Astrocyte (in vitro differentiated cells and primary cell): ENCODE data around the gene KIF26B. TPM values are rescaled to one million over a fixed set of nuclear protein-coding genes. Genes with fewer than 3 reads are reported as not detected.

Experiments used
- DNase-seq: peaks from one replicate; pipeline ENCODE4 v3.0.0-alpha.2; 2010; ENCODE audit warnings: low read depth
- FAIRE-seq: peaks from 2 replicates; lab custom pipeline; 2011; peaks lifted over from hg19 to GRCh38; lab: Jason Lieb, UNC
- H2AFZ ChIP-seq: 2 replicates; pipeline ENCODE4 v1.6.0; 2012; ENCODE audit warnings: low read depth, low read length, inconsistent platforms
- H3K27ac ChIP-seq: 2 replicates; pipeline ENCODE4 v1.5.1; 2011; ENCODE audit warnings: low read depth, low read length, inconsistent platforms
- H3K27me3 ChIP-seq: 2 replicates; pipeline ENCODE4 v1.6.0; 2011; ENCODE audit warnings: low read length, inconsistent platforms; ENCODE audit not compliant: insufficient read depth
- H3K36me3 ChIP-seq: 2 replicates; pipeline ENCODE4 v1.5.1; 2011; ENCODE audit warnings: low read length, inconsistent platforms; ENCODE audit not compliant: insufficient read depth
- H3K4me1 ChIP-seq: 2 replicates; pipeline ENCODE4 v1.5.1; 2011; ENCODE audit warnings: low read length, inconsistent platforms; ENCODE audit not compliant: insufficient read depth
- H3K4me2 ChIP-seq: 2 replicates; pipeline ENCODE4 v1.6.0; 2012; ENCODE audit warnings: low read length, inconsistent platforms
- H3K4me3 ChIP-seq: 2 replicates; pipeline ENCODE4 v1.5.1; 2011; ENCODE audit warnings: low read depth, mild to moderate bottlenecking, low read length, inconsistent platforms; ENCODE audit not compliant: insufficient read depth
- H3K79me2 ChIP-seq: 2 replicates; pipeline ENCODE4 v1.6.0; 2012; ENCODE audit warnings: mild to moderate bottlenecking, low read length, inconsistent platforms; ENCODE audit not compliant: insufficient read depth
- H3K9ac ChIP-seq: 2 replicates; pipeline ENCODE4 v1.6.0; 2012; ENCODE audit warnings: mild to moderate bottlenecking, low read length, inconsistent platforms
- H3K9me3 ChIP-seq: 2 replicates; pipeline ENCODE4 v1.5.1; 2012; ENCODE audit warnings: low read depth, mild to moderate bottlenecking, low read length, inconsistent platforms; ENCODE audit not compliant: insufficient read depth
- H4K20me1 ChIP-seq: 2 replicates; pipeline ENCODE4 v1.6.0; 2012; ENCODE audit warnings: low read length, inconsistent platforms; ENCODE audit not compliant: insufficient read depth
- H3K27ac Mint-ChIP-seq: one replicate; pipeline ENCODE4 v1.8.0; 2021; ENCODE audit warnings: mild to moderate bottlenecking, mixed read lengths; ENCODE audit not compliant: unreplicated experiment
- H3K27me3 Mint-ChIP-seq: one replicate; pipeline ENCODE4 v1.8.0; 2021; ENCODE audit warnings: low read depth, mixed read lengths; ENCODE audit not compliant: unreplicated experiment
- H3K36me3 Mint-ChIP-seq: one replicate; pipeline ENCODE4 v1.8.0; 2021; ENCODE audit warnings: low read depth, mixed read lengths; ENCODE audit not compliant: unreplicated experiment
- H3K4me1 Mint-ChIP-seq: one replicate; pipeline ENCODE4 v1.8.0; 2021; ENCODE audit warnings: low read depth, mixed read lengths; ENCODE audit not compliant: unreplicated experiment
- H3K4me3 Mint-ChIP-seq: one replicate; pipeline ENCODE4 v1.8.0; 2021; ENCODE audit warnings: mild to moderate bottlenecking, moderate library complexity, mixed read lengths; ENCODE audit not compliant: unreplicated experiment
- H3K9me3 Mint-ChIP-seq: one replicate; pipeline ENCODE4 v1.8.0; 2021; ENCODE audit warnings: mild to moderate bottlenecking, mixed read lengths; ENCODE audit not compliant: unreplicated experiment
- EZH2 ChIP-seq: IDR thresholded peaks from 2 replicates; pipeline ENCODE4 v1.6.1; 2012; ENCODE audit warnings: mild to moderate bottlenecking, low read length, inconsistent platforms; ENCODE audit not compliant: insufficient read depth
- total RNA-seq: library from RNA; stranded (reverse); gene quantifications from 2 replicates; pipeline ENCODE4 v1.2.1, GENCODE V29; 2021
- TF ChIP-seq, protein P1 (sequence below): IDR thresholded peaks from 2 replicates; pipeline ENCODE4 v1.5.1; 2011; ENCODE audit warnings: low read depth, mild to moderate bottlenecking, inconsistent platforms, low read length, moderate library complexity; ENCODE audit not compliant: insufficient read depth

Gene KIF26B
- total RNA-seq, 1 donor from 2014 or later = 6.8 TPM

DNA sequence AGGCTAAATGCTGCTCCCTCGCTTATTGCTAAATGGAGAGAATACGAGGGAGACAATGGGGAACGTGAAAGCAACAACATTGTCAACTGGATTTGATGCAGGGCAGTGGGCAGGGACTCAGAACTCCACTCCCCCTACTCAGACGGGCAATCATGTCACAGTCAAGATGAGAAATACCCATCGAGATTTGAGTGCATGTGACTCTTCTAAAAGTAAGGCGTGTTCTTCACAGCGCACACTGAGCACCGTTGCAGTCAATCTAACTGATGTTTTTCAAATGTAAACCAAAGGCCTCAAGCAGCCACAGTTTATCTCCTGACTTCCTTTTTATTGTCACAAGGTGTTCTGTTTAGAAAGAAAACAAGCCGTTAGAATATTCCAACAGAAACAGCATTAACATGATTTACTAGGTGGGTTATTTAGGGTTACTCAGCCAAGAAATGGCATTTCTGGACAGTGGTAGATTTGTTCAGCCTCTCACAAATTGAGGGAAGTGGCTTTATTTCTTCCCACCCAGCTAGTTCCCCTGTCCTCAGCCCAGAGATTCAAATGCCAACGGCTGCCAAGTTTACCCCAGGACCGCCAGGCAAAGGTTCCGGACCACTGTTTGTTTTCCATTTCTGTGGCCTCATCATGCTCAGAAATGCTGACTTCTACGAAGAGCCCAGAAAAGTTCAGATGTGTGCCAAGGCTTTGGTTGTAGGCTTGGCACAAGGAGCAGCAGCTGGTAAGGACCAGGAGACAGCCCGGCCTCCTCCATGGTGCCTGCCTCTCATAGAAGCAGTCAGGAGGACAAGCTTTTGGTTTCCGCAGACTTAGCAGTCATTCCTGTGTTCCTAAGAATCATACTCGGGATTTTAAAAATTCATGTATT lies 171.4 kb downstream of the KIF26B start:
- Histone ChIP-seq H3K4me2 (no peak overlapping the region), H3K36me3 (no peaks in the 10 kb centered on the region), H3K9ac (no peak overlapping the region), H4K20me1 (peaks cover 8% of the 10 kb centered on the region), H3K79me2 (no peaks in the 10 kb centered on the region), H3K4me3 (no peak overlapping the region), H3K4me1 (peaks cover 5% of the 10 kb centered on the region), H3K27me3 (no peaks in the 10 kb centered on the region), H2AFZ (no peak overlapping the region), H3K27ac (no peak overlapping the region), H3K9me3 (no peaks in the 10 kb centered on the region)
- Mint-ChIP-seq H3K4me1 (peaks cover 18% of the 10 kb centered on the region), H3K27ac (no peak overlapping the region), H3K27me3 (peaks cover 7% of the 10 kb centered on the region), H3K36me3 (peaks cover 10% of the 10 kb centered on the region), H3K9me3 (no peaks in the 10 kb centered on the region), H3K4me3 (no peak overlapping the region)
- no peak for TF ChIP-seq EZH2
- TF ChIP-seq, protein P1, sequence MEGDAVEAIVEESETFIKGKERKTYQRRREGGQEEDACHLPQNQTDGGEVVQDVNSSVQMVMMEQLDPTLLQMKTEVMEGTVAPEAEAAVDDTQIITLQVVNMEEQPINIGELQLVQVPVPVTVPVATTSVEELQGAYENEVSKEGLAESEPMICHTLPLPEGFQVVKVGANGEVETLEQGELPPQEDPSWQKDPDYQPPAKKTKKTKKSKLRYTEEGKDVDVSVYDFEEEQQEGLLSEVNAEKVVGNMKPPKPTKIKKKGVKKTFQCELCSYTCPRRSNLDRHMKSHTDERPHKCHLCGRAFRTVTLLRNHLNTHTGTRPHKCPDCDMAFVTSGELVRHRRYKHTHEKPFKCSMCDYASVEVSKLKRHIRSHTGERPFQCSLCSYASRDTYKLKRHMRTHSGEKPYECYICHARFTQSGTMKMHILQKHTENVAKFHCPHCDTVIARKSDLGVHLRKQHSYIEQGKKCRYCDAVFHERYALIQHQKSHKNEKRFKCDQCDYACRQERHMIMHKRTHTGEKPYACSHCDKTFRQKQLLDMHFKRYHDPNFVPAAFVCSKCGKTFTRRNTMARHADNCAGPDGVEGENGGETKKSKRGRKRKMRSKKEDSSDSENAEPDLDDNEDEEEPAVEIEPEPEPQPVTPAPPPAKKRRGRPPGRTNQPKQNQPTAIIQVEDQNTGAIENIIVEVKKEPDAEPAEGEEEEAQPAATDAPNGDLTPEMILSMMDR = no peak
- FAIRE-seq (no peak), DNase-seq (no peak)

DNA sequence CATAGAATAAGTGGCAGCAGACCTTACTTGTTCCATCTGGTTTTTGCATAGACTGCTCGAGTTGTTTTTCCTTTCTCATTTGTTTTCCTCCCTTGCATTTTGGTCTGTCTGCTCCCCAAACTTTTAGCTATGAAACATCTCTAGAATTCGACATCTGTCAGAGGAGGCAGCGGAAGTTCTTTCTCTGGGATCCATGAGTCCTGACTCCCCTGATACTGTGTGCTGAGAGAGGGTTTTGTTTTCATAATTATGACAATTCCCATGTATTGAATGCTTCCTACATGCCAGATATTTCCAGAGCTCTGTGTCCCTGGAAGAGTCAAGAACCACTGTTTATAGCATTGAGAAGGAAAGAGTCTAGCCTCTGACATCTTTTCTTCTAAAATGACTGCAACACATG lies 172.6 kb downstream of the KIF26B start:
- H3K9me3 ChIP-seq = no peaks in the 10 kb centered on the region
- Mint-ChIP-seq H3K4me1 (peaks cover 22% of the 10 kb centered on the region), H3K27me3 (peaks cover 7% of the 10 kb centered on the region), H3K36me3 (peaks cover 15% of the 10 kb centered on the region), H3K27ac (no peak overlapping the region), H3K9me3 (no peaks in the 10 kb centered on the region), H3K4me3 (no peak overlapping the region)
- H3K36me3 ChIP-seq = no peaks in the 10 kb centered on the region
- DNase-seq = no peak
- no peak overlapping the region for H3K4me3 ChIP-seq
- no peak overlapping the region for H2AFZ ChIP-seq
- H4K20me1 ChIP-seq = peaks cover 8% of the 10 kb centered on the region
- no peak for FAIRE-seq
- H3K27me3 ChIP-seq = no peaks in the 10 kb centered on the region
- no peak overlapping the region for H3K4me2 ChIP-seq
- no peak for TF ChIP-seq EZH2
- TF ChIP-seq, protein P1 = no peak
- no peak overlapping the region for H3K27ac ChIP-seq
- peaks cover 5% of the 10 kb centered on the region for H3K4me1 ChIP-seq
- no peak overlapping the region for H3K9ac ChIP-seq
- no peaks in the 10 kb centered on the region for H3K79me2 ChIP-seq

DNA sequence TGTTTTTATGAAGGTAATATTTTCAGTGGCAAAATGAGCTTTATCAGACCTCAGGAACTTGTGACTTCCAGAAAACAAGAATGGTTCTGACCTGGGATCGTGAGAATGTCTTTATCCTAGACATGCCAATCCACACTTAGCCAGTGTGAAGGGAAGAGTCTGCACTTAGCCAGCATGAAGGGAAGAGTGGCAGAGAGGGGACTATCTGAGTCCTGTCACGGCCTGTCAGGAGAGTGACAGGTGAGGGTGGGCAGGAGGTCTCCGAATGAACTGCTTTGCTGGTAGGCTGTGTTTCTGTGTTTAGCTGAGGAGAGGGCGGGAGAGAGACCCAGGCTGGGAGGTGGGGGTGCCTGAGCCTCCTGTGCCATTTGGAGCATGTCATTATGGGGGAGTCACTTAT lies 173.1 kb downstream of the KIF26B start:
- Mint-ChIP-seq H3K4me1 (peaks cover 25% of the 10 kb centered on the region), H3K27me3 (peaks cover 7% of the 10 kb centered on the region), H3K36me3 (peaks cover 15% of the 10 kb centered on the region), H3K9me3 (no peaks in the 10 kb centered on the region), H3K4me3 (no peak overlapping the region), H3K27ac (no peak overlapping the region)
- Histone ChIP-seq H3K4me2 (no peak overlapping the region), H2AFZ (no peak overlapping the region), H3K9me3 (no peaks in the 10 kb centered on the region), H3K4me1 (peaks cover 4% of the 10 kb centered on the region), H3K27me3 (no peaks in the 10 kb centered on the region), H3K27ac (no peak overlapping the region), H4K20me1 (peaks cover 8% of the 10 kb centered on the region), H3K79me2 (no peaks in the 10 kb centered on the region), H3K4me3 (no peak overlapping the region), H3K9ac (no peak overlapping the region), H3K36me3 (no peaks in the 10 kb centered on the region)
- TF ChIP-seq, protein P1 = no peak
- TF ChIP-seq EZH2 = no peak
- FAIRE-seq (no peak), DNase-seq (no peak)
